Left colon (tissue), 2 donors: ENCODE results near the gene TRRAP. TPM values are rescaled to one million over a fixed set of nuclear protein-coding genes. Genes with fewer than 3 reads are reported as not detected.

ENCODE experiments used
- ATAC-seq: fragments of 200-7000 bp; cut with Tn5 transposase; one replicate; pipeline ENCODE4 v1.9.1; 2020; ENCODE audit warnings: mild to moderate bottlenecking, moderate library complexity
- DNase-seq, 2 donors: peaks; one replicate each; pipeline ENCODE4 v3.0.0-alpha.2; 2020
- intact Hi-C, 2 donors: fragments of 100-400 bp; cut with DNase I in 1 of 2; cut with micrococcal nuclease in 1 of 2; formaldehyde crosslinking; loops; one replicate each; pipeline versions ENCODE4 v1.11.2 to v1.14.0; 2022; cut with DNase I, micrococcal nuclease
- total RNA-seq, 2 donors: library from RNA; stranded (reverse); fragmentation: NEBNext Ultra II Directional; extraction: Animal tissue kit (Norgen Biotek cat#: 25700); gene quantifications; one replicate each; pipeline ENCODE4 v1.2.1, GENCODE V29; 2021
- donor health status: DM: no; HTN: no; CAD: no.
- donor health status: DM: yes; HTN: yes; CAD: no.

Gene TRRAP
- total RNA-seq, 2 donors from 2014 or later: 31.9 to 37.6 TPM

DNA sequence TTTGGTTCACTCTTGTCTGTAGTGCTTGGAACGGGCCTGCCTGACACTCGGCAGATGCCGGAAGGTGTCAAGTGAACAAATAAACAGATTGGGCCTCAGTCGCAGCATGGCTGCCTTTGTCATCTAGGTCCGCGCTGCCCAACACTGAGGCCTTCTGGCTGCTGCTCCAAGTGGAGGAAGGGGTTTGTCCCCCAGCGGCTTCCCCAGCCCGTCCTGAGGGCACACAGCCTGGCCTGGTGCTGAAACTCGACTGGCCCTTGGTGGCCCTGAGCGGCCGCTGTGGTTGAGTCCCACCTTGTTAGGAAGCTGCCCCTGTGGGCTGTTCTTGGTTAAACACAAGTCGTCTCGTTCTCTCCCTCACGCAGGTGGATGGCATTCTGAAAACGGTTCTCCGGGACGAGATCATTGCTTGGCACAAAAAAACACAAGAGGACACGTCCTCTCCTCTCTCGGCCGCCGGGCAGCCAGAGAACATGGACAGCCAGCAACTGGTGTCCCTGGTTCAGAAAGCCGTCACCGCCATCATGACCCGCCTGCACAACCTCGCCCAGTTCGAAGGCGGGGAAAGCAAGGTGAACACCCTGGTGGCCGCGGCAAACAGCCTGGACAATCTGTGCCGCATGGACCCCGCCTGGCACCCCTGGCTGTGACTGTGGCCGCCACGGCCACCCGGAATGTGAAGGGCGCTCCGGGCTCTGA, 133.5 kb downstream of the TRRAP start:
- ATAC-seq (no peak), DNase-seq (no peak)
- intact Hi-C loops: no loop called here

- ATAC-seq (no peak), DNase-seq (no peak)
- intact Hi-C loops: no loop called here
Measured at GRCh38 chr7:99012722-99013121, 134.4 kb downstream of the TRRAP start.

DNA sequence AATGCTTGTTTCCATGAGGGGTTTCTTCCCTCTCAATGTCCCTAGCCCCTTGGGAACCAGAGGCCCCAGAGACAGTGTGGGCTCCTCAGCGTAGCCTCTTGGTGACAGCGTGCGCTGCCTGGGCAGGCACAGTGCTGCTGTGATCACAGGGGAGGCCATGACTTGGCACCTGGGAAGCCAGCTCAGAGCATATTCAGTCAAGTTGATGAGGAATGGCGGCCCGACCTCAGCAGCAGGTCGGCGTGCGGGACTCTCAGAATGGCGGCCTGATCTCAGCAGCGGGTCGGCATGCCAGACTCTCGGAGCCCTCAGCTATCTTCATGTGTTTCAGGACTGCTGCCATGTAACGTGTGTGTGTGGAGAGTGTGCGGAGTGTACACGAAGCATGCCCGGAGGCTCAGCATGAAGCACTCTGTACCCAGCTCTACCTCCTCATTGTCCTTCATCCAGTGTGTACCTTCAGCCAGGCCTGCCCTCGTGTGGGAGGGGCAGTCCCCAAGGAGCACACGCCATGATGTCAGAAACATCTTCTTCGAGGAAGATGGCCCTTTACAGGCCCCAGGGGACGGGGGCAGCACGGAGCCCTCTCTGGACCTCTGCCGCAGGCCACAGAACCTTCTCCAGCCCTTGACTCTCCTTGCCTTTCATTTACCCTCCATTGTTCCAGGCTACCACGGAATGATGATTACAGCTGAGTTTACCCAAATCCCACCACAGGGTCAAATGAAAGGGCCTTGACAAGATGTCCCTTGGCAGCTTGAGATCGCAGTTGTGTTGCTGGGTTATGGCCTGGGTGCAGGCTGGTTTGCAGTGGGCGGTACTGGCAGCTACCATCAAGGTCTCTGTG, 135.2 kb downstream of the TRRAP start:
- no peak for ATAC-seq
- DNase-seq: no peak

DNA sequence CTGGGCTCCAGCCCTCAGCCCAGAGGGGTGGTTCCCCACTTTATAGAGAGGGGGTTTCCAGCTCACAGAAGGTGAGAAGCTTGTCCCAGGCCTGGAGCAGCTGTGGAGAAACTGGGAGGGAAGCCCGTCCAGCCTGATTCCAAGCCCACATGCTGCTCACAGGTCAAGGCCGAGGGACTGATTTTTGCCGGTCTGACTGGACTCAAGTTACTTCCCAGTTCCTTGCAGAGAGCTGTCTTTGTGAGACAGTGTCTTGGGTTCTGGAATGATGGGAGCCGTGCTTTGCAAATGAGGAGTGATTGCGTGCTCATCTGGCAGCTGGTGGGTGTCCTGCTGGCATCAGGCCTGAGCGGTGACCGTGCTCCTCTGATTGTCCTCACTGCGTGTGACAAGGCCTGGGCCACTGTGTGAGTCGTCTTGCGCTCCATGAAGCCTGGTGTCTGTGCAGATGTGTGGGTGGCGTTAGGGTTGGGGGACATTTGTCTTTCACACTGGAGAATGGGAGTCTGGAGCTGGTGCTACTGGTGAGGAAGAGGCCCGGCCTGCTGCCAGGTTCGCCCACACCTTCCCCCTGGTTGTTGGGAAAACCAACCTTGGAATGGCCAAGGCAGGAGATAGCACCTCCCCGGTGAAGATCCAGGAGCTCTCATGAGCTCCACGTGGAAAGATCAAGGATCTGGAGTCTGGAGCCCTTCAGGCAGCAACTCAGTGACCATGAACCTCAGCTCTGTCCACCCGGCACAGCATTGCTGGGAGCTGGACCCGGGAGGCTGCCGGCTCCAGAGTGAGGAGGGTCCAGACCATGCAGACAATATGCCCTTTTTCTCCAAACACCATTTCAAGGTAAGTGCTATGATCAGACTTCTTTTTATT, 136.0 kb downstream of the TRRAP start:
- intact Hi-C loops: no loop called here
- DNase-seq (no peak), ATAC-seq (no peak)

More for the DNA sequence above, 135.2 kb downstream of the TRRAP start:
- intact Hi-C loops: no loop called here

GRCh38 chr7:99016196-99016595, 137.9 kb downstream of the TRRAP start:
- DNase-seq (no peak), ATAC-seq (no peak)
- intact Hi-C loops: no loop called here

GRCh38 chr7:99019523-99020412, 141.4 kb downstream of the TRRAP start:
- ATAC-seq (peak; percentile 35), DNase-seq (no peak)
- intact Hi-C loops: no loop called here

- DNase-seq: no peak
- no peak for ATAC-seq
- intact Hi-C loops: no loop called here
Measured at GRCh38 chr7:99020413-99020715, 142.0 kb downstream of the TRRAP start.

- DNase-seq: no peak
- peak; percentile 56 for ATAC-seq
- intact Hi-C loops: no loop called here
Measured at GRCh38 chr7:99021941-99022560, 143.7 kb downstream of the TRRAP start.

DNA sequence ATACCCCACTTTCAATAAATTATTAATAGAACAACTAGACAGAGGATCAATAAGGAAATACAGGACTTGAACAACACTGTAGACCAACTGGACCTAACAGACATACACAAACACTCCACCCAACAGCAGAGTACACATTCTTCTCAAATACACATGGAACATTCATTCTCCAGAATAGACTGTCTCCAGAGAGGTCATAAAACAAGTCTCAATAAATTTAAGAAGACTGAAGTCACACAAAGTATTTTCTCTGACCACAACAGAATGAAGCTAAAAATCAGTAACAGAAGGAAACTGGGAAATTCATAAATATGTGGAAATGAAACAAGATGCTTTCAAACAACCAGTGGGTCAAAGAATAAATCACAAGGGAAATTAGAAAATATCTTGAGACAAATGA, 145.7 kb downstream of the TRRAP start:
- peak; percentile 83 for ATAC-seq
- no peak for DNase-seq

DNA sequence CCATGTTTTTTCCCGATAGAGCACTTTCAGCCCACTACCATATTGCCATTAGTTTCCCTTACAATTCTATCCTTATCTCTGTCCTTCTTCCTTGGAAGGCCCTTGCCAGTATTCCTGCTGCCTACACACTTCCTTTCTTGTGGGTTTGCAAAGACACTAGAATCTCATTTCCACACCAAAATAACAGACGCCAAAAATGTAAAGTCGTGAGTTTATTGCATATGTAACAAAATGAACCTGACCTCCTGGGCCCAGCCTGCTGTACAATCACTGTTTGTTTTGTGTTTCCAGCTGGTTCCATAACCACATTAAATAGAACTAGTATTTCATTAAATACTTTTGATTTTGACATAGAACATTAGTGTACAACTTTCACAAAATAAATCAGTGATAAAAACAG, 148.9 kb downstream of the TRRAP start:
- ATAC-seq (no peak), DNase-seq (no peak)
- intact Hi-C loops: no loop called here

More for the DNA sequence above, 145.7 kb downstream of the TRRAP start:
- intact Hi-C loops: no loop called here

DNA sequence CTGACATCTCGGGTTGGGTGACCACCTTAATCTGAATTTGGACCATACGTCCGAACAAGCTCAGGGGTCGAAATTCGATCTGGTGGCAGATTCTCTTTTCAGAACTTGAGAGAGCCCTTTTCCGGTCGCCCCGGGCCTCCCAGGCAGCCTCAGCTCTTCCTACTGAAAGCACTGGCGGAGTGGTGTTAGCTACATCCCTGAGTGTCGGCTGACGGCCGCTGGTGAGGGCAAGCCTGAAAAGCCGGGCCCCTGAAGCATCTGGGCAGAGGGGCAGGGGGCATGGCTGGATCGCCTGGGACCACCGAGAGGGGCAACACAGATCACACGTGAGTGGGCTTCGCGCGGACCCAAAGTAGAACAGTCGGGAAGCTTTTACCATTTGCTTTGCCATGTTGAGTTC, 149.5 kb downstream of the TRRAP start:
- DNase-seq (no peak), ATAC-seq (no peak)
- intact Hi-C loops: no loop called here

DNA sequence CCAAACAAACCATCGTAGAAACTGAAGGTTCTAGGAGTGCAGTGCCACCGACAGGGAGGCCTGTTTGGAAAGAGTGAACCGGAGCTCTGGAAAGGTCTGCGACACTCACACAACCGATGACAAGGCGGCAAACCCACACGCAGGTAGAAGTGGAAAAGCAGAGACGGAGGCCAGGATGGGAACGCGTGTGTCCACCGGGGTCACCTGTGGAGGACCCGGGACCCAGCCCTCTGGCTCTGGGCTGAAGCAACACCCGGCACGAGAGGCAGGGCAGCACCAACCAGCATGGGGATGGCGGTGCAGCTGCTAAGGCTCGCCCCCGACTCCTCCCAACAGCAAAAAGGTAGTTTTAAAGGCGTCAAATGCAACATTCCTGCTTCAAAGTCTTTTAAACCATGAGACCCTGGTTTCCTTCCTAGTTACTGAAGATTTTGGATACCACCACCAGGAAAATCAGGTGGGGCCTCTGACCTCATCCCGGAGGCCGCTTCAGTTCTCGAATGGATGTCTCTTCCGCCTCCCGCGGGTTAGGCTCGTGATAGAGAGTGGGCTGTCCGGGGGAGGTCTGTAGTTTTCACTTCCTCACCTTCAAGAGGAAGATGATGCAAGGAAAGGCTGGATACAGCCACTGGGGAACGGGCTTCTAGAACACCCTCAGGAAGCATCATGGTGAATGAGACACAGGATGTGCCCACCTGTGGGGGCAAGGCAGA, 150.1 kb downstream of the TRRAP start:
- DNase-seq (no peak), ATAC-seq (no peak)
- intact Hi-C loops: no loop called here

DNA sequence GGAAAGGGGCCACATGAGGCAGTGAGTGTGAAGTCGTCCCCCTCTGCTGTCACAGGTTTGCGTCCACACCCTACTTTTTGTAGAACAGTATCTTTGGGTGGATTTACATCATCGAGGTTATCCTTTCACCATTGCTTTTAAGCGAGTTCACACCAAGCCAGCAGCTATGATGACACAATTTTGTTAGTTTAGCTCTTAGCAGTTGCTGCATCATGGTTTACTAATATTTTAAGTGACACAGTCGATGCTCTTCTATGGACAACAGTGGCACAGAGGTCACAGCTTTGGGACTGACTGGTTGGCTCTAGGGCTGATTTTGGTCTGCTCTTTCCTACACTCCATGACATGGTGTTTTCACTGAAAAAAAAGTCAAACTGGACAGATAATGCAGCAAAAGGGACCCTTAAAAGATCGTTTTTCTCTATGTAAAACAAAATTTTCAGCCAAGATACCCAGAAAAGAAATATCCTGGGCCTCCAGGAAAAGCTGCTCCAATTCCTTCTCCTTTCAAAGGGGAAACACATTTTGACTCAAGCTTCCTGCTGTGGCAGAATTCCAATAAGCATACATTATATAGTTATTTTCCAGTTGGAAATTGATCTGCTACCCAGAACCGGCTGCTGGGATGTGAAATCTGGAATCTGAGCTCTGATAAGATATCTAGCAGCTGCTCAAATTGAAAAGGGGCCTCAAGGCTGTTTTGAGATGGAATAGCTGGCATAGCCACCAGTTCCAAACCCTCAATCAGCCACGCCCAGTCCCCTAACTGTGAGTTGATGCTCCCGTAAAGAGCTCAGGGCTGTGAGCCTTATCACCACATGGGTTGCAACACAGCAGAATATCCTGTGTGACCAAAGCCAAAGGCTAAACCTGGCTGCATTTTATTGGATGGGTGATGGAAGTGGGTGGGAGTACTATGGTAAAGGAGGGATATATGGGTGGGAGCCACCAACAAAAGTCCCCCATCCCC, 151.4 kb downstream of the TRRAP start:
- intact Hi-C loops: loop anchor here in 1 of 2 donors (10.0 kb wide), 1 partner anchor 285 kb away; no protein-coding TSS in a partner anchor
- no peak for DNase-seq

GRCh38 chr7:99030457-99030856, 152.1 kb downstream of the TRRAP start:
- DNase-seq (no peak), ATAC-seq (no peak)
- intact Hi-C loops: loop anchor here in 1 of 2 donors (10.0 kb wide), 1 partner anchor 284 kb away; no protein-coding TSS in a partner anchor

More for the DNA sequence above, 151.4 kb downstream of the TRRAP start:
- no peak for ATAC-seq

- ATAC-seq (no peak), DNase-seq (no peak)
- intact Hi-C loops: loop anchor here in 1 of 2 donors (10.0 kb wide), 1 partner anchor 284 kb away; no protein-coding TSS in a partner anchor
Measured at GRCh38 chr7:99030951-99031350, 152.6 kb downstream of the TRRAP start.

- intact Hi-C loops: loop anchor here in 1 of 2 donors (10.0 kb wide), 1 partner anchor 283 kb away; no protein-coding TSS in a partner anchor
- DNase-seq (no peak), ATAC-seq (no peak)
Measured at GRCh38 chr7:99031496-99031895, 153.2 kb downstream of the TRRAP start.
